ENCODE measurements around the gene KRT71.
"Not testable (repeated sequence)": the region's sequence is repeated elsewhere in the genome, so short reads cannot be mapped to it uniquely, and the experiment has no call there.

Gene KRT71

DNA sequence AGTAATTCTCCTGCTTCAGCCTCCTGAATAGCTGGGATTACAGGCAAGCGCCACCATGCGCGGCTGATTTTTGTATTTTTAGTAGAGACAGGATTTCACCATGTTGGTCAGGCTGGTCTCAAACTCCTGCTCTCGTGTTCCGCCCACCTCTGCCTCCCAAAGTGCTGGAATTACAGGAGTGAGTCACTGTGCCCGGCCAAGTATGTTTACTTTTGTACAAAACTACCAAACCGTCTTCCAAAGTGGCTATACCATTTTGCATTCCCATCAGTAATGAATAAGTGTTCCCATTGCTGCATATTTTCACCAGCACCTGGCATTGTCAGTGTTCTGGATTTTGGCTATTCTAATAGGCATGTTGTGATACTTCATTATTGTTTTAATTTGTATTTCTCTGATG, 51.5 kb downstream of the KRT71 start:
- H3K27ac ChIP-seq, result no peak overlapping the region
- DNase-seq, result no peak
- H3K4me3 ChIP-seq (ENCODE audit: low read depth, low read length), result no peak overlapping the region
- no peaks in the 10 kb centered on the region for H3K36me3 ChIP-seq (replicated peaks)
- TF ChIP-seq, protein P1, sequence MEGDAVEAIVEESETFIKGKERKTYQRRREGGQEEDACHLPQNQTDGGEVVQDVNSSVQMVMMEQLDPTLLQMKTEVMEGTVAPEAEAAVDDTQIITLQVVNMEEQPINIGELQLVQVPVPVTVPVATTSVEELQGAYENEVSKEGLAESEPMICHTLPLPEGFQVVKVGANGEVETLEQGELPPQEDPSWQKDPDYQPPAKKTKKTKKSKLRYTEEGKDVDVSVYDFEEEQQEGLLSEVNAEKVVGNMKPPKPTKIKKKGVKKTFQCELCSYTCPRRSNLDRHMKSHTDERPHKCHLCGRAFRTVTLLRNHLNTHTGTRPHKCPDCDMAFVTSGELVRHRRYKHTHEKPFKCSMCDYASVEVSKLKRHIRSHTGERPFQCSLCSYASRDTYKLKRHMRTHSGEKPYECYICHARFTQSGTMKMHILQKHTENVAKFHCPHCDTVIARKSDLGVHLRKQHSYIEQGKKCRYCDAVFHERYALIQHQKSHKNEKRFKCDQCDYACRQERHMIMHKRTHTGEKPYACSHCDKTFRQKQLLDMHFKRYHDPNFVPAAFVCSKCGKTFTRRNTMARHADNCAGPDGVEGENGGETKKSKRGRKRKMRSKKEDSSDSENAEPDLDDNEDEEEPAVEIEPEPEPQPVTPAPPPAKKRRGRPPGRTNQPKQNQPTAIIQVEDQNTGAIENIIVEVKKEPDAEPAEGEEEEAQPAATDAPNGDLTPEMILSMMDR (IDR thresholded peaks at IDR 0.05; ENCODE audit: low read depth, low read length, missing control alignments), result no peak
- in situ Hi-C loops (cut with HindIII; ENCODE audit: low pct_ligation_motif_present, low sequenced_read_pairs), result no loop called here
- H3K27me3 ChIP-seq (replicated peaks), result no peaks in the 10 kb centered on the region

DNA sequence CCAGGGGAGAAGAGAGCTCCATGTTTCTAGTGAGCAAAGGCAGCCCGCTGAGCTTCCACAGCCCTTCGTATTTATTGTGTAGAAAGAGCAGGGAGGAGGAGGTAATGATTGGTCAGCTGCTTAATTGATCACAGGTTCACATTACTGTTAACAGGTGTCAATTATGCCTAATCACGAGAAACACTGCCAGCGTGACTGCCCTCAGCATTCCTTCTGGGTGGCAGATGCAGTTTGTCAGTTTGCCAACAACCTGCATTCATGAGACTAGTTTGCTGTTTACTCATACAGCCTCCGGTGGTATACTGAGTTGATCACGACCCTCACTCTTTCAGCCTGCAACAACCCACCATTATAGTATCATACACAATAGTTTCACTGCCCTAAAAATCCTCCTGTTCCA, 52.4 kb downstream of the KRT71 start:
- H3K36me3 ChIP-seq (replicated peaks); in situ Hi-C loops (cut with HindIII; ENCODE audit: low pct_ligation_motif_present, low sequenced_read_pairs); H3K4me3 ChIP-seq (ENCODE audit: low read depth, low read length); DNase-seq; H3K27me3 ChIP-seq (replicated peaks); H3K27ac ChIP-seq: not testable (repeated sequence)

DNA sequence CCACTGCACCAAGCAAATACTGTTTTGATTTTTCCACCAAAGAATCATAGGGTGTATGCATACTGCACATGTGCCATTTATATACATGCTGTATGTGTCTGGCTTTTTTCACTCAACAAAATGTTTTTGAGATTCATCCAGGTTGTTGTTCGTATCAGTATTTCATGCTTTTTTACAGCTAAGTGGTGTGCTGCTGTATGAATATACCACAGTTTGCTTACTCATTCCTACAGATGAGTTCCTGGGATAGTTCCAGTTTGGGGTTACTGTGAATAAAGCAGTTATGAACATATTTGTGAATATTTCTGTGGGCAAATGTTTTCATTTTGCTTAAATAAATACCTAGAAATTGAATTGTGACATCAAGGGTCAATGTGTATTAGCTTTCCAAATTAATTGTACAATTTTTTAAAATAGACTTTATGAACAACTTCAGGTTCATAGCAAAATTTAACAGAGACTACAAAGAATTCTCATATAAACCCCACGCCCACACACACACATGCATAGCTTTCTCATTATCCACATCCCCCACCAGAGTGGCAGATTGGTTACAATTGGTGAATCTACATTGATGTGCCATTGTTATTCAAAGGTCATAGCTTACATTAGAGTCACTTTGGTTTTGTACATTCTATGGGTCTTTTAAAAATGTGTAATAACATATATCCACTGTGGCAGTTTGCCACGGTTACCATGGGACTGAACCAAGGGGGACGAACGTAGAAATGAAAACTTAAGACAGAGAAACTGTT, 53.0 kb downstream of the KRT71 start:
- Histone ChIP-seq H3K27me3 (replicated peaks) (no peaks in the 10 kb centered on the region), H3K27ac (peak overlapping the region; percentile 33), H3K4me3 (ENCODE audit: low read depth, low read length) (no peak overlapping the region), H3K36me3 (replicated peaks) (no peaks in the 10 kb centered on the region)
- TF ChIP-seq, protein P1 (IDR thresholded peaks at IDR 0.05; ENCODE audit: low read depth, low read length, missing control alignments), result no peak
- peak; percentile 60 for DNase-seq
- in situ Hi-C loops (cut with HindIII; ENCODE audit: low pct_ligation_motif_present, low sequenced_read_pairs), result no loop called here

DNA sequence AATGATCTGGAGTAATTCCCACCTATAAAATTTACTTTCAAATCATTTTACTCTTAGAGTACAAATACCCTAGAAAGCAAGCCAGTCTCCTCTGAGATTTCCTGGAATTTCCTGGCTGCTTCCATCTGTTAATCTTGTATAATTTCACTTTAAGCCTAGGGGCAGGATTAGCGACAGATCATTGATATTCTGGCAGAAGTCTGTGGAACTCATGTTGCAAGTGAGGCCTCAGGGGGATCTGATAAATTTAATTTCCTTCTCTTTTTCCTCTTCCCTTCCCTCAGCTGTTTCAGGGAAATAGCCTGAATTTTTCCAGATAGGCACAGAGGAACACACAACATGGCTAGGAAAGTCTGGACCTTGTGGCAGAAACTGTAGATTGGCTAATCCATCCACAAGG, 54.0 kb downstream of the KRT71 start:
- Histone ChIP-seq H3K27me3 (replicated peaks) (no peaks in the 10 kb centered on the region), H3K36me3 (replicated peaks) (no peaks in the 10 kb centered on the region), H3K4me3 (ENCODE audit: low read depth, low read length) (no peak overlapping the region), H3K27ac (no peak overlapping the region)
- no peak for DNase-seq
- TF ChIP-seq, protein P1 (IDR thresholded peaks at IDR 0.05; ENCODE audit: low read depth, low read length, missing control alignments), result no peak
- in situ Hi-C loops (cut with HindIII; ENCODE audit: low pct_ligation_motif_present, low sequenced_read_pairs), result no loop called here

DNA sequence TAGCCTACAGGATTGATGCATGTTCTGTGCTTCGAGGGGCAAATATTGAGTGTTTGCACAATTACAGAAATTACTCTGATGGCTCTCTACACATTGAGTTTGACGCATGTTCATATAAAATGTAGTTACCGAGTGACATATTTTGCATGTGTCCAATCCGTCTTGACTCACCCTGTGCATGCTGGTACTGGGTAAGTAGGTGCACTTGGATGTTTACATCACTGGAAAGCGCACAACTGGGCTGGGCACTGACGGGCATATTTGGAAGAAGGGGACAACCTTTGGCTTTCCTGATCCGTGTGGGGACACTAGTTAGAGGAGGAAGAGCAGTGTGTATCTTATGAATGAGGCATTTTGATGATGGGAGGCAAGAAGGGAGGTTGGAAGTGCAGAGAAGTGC, 55.0 kb downstream of the KRT71 start:
- Histone ChIP-seq H3K27ac (no peak overlapping the region), H3K27me3 (replicated peaks) (no peaks in the 10 kb centered on the region), H3K4me3 (ENCODE audit: low read depth, low read length) (no peak overlapping the region), H3K36me3 (replicated peaks) (no peaks in the 10 kb centered on the region)
- no peak for DNase-seq
- in situ Hi-C loops (cut with HindIII; ENCODE audit: low pct_ligation_motif_present, low sequenced_read_pairs), result no loop called here
- TF ChIP-seq, protein P1 (IDR thresholded peaks at IDR 0.05; ENCODE audit: low read depth, low read length, missing control alignments), result no peak

DNA sequence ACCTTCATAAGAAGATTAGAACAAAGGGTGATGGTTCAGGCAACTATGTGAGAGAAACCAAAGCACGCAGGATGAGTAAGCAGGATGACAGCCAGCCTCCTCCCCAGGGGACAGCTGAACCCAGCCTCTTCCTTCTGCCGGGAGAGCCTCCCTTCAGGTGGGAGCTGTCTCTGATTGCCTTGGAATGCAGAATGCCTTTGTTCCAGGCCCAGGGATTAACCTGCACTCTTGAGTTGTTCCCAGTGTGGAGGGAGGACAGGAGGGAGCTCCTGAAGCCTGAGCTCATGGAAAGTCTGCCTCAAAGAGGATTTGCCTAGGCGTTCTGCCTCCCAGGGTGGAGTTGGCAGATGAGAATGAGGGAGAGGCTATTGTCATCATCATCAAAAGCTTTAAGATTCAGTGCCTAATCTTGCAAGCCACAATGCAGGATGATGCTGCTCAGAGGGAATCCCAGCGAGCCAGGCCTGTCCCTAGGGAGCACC, 56.3 kb downstream of the KRT71 start:
- Histone ChIP-seq H3K27me3 (replicated peaks) (no peaks in the 10 kb centered on the region), H3K4me3 (ENCODE audit: low read depth, low read length) (no peak overlapping the region), H3K36me3 (replicated peaks) (no peaks in the 10 kb centered on the region), H3K27ac (no peak overlapping the region)
- in situ Hi-C loops (cut with HindIII; ENCODE audit: low pct_ligation_motif_present, low sequenced_read_pairs), result no loop called here
- TF ChIP-seq, protein P1 (IDR thresholded peaks at IDR 0.05; ENCODE audit: low read depth, low read length, missing control alignments), result no peak
- peak; percentile 80 for DNase-seq
